CD14-positive monocyte (primary cell): ENCODE measurements around the gene RTL10. TPM values are rescaled to one million over a fixed set of nuclear protein-coding genes. Genes with fewer than 3 reads are reported as not detected.

Experiments
- DNase-seq, 3 donors: peaks; one replicate each; pipeline ENCODE4 v3.0.0-alpha.2; 2011 to 2022
- H2AFZ ChIP-seq: 2 replicates; pipeline ENCODE4 v1.6.0; 2012; ENCODE audit warnings: mild to moderate bottlenecking, low read depth, low read length, inconsistent platforms; ENCODE audit not compliant: insufficient read depth, poor library complexity, severe bottlenecking
- H3K27ac ChIP-seq, 2 donors: 1 replicate in 1 of 2; 2 replicates in 1 of 2; pipeline ENCODE4 v1.5.1; 2012 to 2013; ENCODE audit warnings: low read length in 2 of 2, control low read depth in 1 of 2, inconsistent platforms in 1 of 2, low read depth in 1 of 2, mild to moderate bottlenecking in 1 of 2
- H3K27me3 ChIP-seq, 2 donors: one replicate each; pipeline versions ENCODE4 v1.6.0 to v1.6.1; 2011 to 2013; ENCODE audit warnings: low read length in 2 of 2; ENCODE audit not compliant: control insufficient read depth in 2 of 2, insufficient read depth in 2 of 2
- H3K36me3 ChIP-seq, 2 donors: replicated peaks in 1 of 2; 1 replicate in 1 of 2; 2 replicates in 1 of 2; pipeline versions ENCODE4 v1.5.1 to v1.6.1; 2012 to 2013; ENCODE audit warnings: low read length in 2 of 2, control low read depth in 1 of 2, inconsistent platforms in 1 of 2, mild to moderate bottlenecking in 1 of 2; ENCODE audit not compliant: insufficient read depth in 2 of 2, control insufficient read depth in 1 of 2
- H3K4me1 ChIP-seq, 2 donors: 1 replicate in 1 of 2; 2 replicates in 1 of 2; pipeline versions ENCODE4 v1.5.1 to v1.6.1; 2012 to 2013; ENCODE audit warnings: low read length in 2 of 2, control low read depth in 1 of 2, inconsistent platforms in 1 of 2, mild to moderate bottlenecking in 1 of 2, moderate library complexity in 1 of 2; ENCODE audit not compliant: insufficient read depth in 2 of 2, control insufficient read depth in 1 of 2
- H3K4me2 ChIP-seq: replicated peaks from 2 replicates; pipeline ENCODE3; 2012; ENCODE audit warnings: low read length, moderate library complexity, mild to moderate bottlenecking; ENCODE audit not compliant: poor library complexity, severe bottlenecking; ENCODE audit errors: extremely low read depth
- H3K4me3 ChIP-seq, 3 experiments: fragments of 200-600 bp in 1 of 3; sonication (generic) in 1 of 3; replicated peaks in 1 of 3; 1 replicate in 2 of 3; 2 replicates in 1 of 3; pipeline ENCODE4 v1.5.1; 2011 to 2013; ENCODE audit warnings: low read length in 3 of 3, mild to moderate bottlenecking in 3 of 3, control low read depth in 2 of 3, low read depth in 2 of 3, inconsistent platforms in 1 of 3, moderate library complexity in 1 of 3
- H3K79me2 ChIP-seq: 2 replicates; pipeline ENCODE4 v1.6.0; 2012; ENCODE audit warnings: mild to moderate bottlenecking, control low read depth, inconsistent platforms, low read length, moderate library complexity; ENCODE audit not compliant: insufficient read depth
- H3K9ac ChIP-seq: 2 replicates; pipeline ENCODE4 v1.6.0; 2017; ENCODE audit warnings: low read length, mild to moderate bottlenecking; ENCODE audit not compliant: insufficient read depth, poor library complexity, severe bottlenecking
- H3K9me3 ChIP-seq, 2 donors: replicated peaks in 1 of 2; 1 replicate in 1 of 2; 2 replicates in 1 of 2; pipeline versions ENCODE4 v1.5.1 to v1.6.1; 2012 to 2013; ENCODE audit warnings: low read length in 2 of 2, control low read depth in 1 of 2; ENCODE audit not compliant: control insufficient read depth in 1 of 2, insufficient read depth in 1 of 2
- H4K20me1 ChIP-seq: 2 replicates; pipeline ENCODE4 v1.6.0; 2012; ENCODE audit warnings: mild to moderate bottlenecking, low read length, control low read depth, moderate library complexity; ENCODE audit not compliant: insufficient read depth
- H3K27ac Mint-ChIP-seq, 7 donors: one replicate each; pipeline ENCODE4 v1.8.0; 2020; ENCODE audit warnings: mild to moderate bottlenecking in 7 of 7, mixed read lengths in 7 of 7, moderate library complexity in 6 of 7, inconsistent platforms in 2 of 7
- H3K27me3 Mint-ChIP-seq, 3 donors: one replicate each; pipeline ENCODE4 v1.8.0; 2021 to 2022; ENCODE audit warnings: low read depth in 3 of 3, mild to moderate bottlenecking in 3 of 3, mixed read lengths in 3 of 3, moderate library complexity in 3 of 3, inconsistent platforms in 1 of 3
- H3K36me3 Mint-ChIP-seq, 2 donors: one replicate each; pipeline ENCODE4 v1.8.0; 2020; ENCODE audit warnings: mixed read lengths in 2 of 2, inconsistent platforms in 1 of 2, mild to moderate bottlenecking in 1 of 2
- H3K4me1 Mint-ChIP-seq: one replicate; pipeline ENCODE4 v1.8.0; 2020; ENCODE audit warnings: mild to moderate bottlenecking, mixed read lengths
- H3K4me3 Mint-ChIP-seq, 2 donors: one replicate each; pipeline ENCODE4 v1.8.0; 2020; ENCODE audit warnings: mild to moderate bottlenecking in 2 of 2, mixed read lengths in 2 of 2, moderate library complexity in 1 of 2
- H3K9me3 Mint-ChIP-seq, 7 donors: one replicate each; pipeline ENCODE4 v1.8.0; 2020 to 2022; ENCODE audit warnings: mixed read lengths in 7 of 7, mild to moderate bottlenecking in 6 of 7, moderate library complexity in 6 of 7, inconsistent platforms in 2 of 7
- CTCF ChIP-seq: fragments of 200-600 bp; IDR thresholded peaks from one replicate; pipeline ENCODE4 v1.8.0; 2022; ENCODE audit warnings: antibody characterized with exemption, mild to moderate bottlenecking
- WGBS: methylation state at CpG from one replicate; pipeline ENCODE4 v1.1.5; 2013; ENCODE audit warnings: missing lambda C conversion rate; ENCODE audit not compliant: insufficient coverage; 5-methylcytosine and 5-hydroxymethylcytosine counted together
- intact Hi-C, 2 donors: fragments of 100-400 bp; cut with micrococcal nuclease; formaldehyde crosslinking; loops; one replicate each; pipeline versions ENCODE4 v1.15.0 to v1.15.1; 2023
- polyA plus RNA-seq, 3 donors: library from polyadenylated mRNA; depleted of rRNA in 1 of 3; unstranded in 2 of 3; stranded (reverse) in 1 of 3; fragments of 300-500 nt in 2 of 3; fragments of >200 nt in 1 of 3; fragmentation: Illumina TruSeq in 2 of 3; gene quantifications; 1 replicate in 2 of 3; 2 replicates in 1 of 3; pipeline ENCODE4 v1.2.3, GENCODE V29; 2012 to 2021

Gene RTL10
- polyA plus RNA-seq, 3 donors = 1.4 to 6.5 (median 1.5) TPM

- Histone ChIP-seq H4K20me1 (no peaks in the 10 kb centered on the region), H3K4me1 (no peaks in the 10 kb centered on the region), H3K27ac (no peak overlapping the region), H3K36me3 (peaks cover 27 to 66% of the 10 kb centered on the region in 2 donors), H2AFZ (no peak overlapping the region), H3K9ac (no peak overlapping the region), H3K9me3 (no peaks in the 10 kb centered on the region), H3K4me2 (no peak overlapping the region), H3K27me3 (no peaks in the 10 kb centered on the region), H3K4me3 (no peak overlapping the region), H3K79me2 (no peaks in the 10 kb centered on the region)
- Mint-ChIP-seq H3K4me3 (no peak overlapping the region), H3K27me3 (no peaks in the 10 kb centered on the region), H3K4me1 (no peaks in the 10 kb centered on the region), H3K27ac (no peak overlapping the region), H3K36me3 (peaks cover 11 to 52% of the 10 kb centered on the region in 2 donors), H3K9me3 (no peaks in the 10 kb centered on the region)
- no peak for TF ChIP-seq CTCF
- DNase-seq = no peak
- WGBS = 93% methylated on average over 21 of the region's 21 CpGs
- intact Hi-C loops = no loop called here
Measured at GRCh38 chr22:19876314-19876940, 21.8 kb upstream of the RTL10 start.

DNA sequence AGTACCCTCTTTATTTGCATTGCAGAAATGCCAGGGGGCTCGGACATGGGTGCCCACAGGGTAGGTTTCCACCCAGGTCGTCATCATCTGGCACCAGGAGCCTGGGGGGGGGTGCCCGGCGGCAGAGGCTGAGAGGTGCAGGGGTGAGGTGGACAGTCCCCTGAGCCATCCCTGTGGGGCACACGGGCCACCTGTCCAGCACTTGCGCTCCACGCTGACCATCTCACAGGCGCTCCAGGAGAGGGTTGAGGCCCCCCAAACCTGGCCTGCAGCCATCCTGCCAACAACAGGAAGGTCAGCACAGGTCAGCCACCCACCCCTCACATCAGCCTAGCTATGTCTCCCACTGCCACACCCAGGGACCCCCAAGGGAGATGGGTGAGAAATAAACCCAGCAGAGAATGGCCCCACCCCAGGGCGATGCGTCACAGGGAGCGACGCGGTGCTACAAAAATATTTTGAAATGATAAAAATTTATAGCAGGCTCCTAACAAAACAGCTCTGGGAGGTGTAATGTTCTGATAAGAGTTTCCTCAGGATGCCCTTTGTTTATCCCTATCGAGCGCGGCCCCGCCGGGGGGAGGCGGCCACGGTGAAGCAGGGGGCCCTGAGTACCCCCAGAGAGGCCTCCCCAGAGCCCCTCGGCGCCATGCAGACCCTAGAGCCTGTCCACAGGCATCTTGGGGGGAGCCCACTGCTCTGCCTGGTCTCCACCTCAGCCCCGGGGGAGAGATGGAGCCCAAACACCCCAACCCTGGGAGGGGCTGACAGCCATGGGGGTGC is 21.0 kb upstream of the RTL10 start:
- Mint-ChIP-seq H3K4me3 (no peak overlapping the region), H3K27me3 (no peaks in the 10 kb centered on the region), H3K4me1 (no peaks in the 10 kb centered on the region), H3K36me3 (peaks cover 11 to 47% of the 10 kb centered on the region in 2 donors), H3K27ac (no peak overlapping the region), H3K9me3 (no peaks in the 10 kb centered on the region)
- no peaks in the 10 kb centered on the region for H3K27me3 ChIP-seq
- H2AFZ ChIP-seq = no peak overlapping the region
- no peaks in the 10 kb centered on the region for H3K79me2 ChIP-seq
- no peaks in the 10 kb centered on the region for H3K4me1 ChIP-seq
- no peaks in the 10 kb centered on the region for H3K9me3 ChIP-seq
- H3K4me3 ChIP-seq = no peak overlapping the region
- H4K20me1 ChIP-seq = no peaks in the 10 kb centered on the region
- TF ChIP-seq CTCF = no peak
- no peak overlapping the region for H3K9ac ChIP-seq
- intact Hi-C loops = no loop called here
- no peak for DNase-seq
- H3K4me2 ChIP-seq = no peak overlapping the region
- no peak overlapping the region for H3K27ac ChIP-seq
- WGBS = 94% methylated on average over 15 of the region's 23 CpGs
- peaks cover 27 to 60% of the 10 kb centered on the region in 2 donors for H3K36me3 ChIP-seq
